MM.1S (cell line): ENCODE measurements around the gene UBE2L5.

Source experiments
- CTCF ChIP-seq: fragments of 300-600 bp; sonication (generic); IDR thresholded peaks from 2 replicates; pipeline ENCODE4 v1.5.1; 2016; ENCODE audit warnings: antibody characterized with exemption, low read length, mixed read lengths
- EZH2 ChIP-seq: fragments of 300-600 bp; sonication (generic); optimal IDR thresholded peaks from 2 replicates; pipeline ENCODE3; 2017; ENCODE audit warnings: low read depth, mild to moderate bottlenecking, antibody characterized with exemption, low read length, mixed read lengths
- EZH2phosphoT487 ChIP-seq: fragments of 300-600 bp; sonication (generic); IDR thresholded peaks from 2 replicates; pipeline ENCODE4 v1.6.1; 2018; ENCODE audit warnings: antibody characterized with exemption, low read length

GRCh38 chr13:30446126-30446500, 23.8 kb downstream of the UBE2L5 start:
- TF ChIP-seq CTCF, result no peak
- TF ChIP-seq EZH2, result no peak
- TF ChIP-seq EZH2phosphoT487, result no peak
